Mammary epithelial cell (primary cell): ENCODE results near the gene WDFY1.

Experiments
- EZH2 ChIP-seq: IDR thresholded peaks from 2 replicates; pipeline ENCODE4 v1.6.1; 2012; ENCODE audit warnings: low read length, inconsistent platforms, borderline replicate concordance
- TF ChIP-seq, protein P1 (sequence below), 2 donors: IDR thresholded peaks in 1 of 2; conservative IDR thresholded peaks in 1 of 2; 2 replicates each; pipeline ENCODE4 v1.5.1; 2011 to 2012; ENCODE audit warnings: inconsistent platforms in 2 of 2, low read length in 2 of 2, mild to moderate bottlenecking in 2 of 2, control low read depth in 1 of 2, low read depth in 1 of 2; ENCODE audit not compliant: insufficient read depth in 1 of 2; ENCODE audit errors: extremely low read depth in 1 of 2

DNA sequence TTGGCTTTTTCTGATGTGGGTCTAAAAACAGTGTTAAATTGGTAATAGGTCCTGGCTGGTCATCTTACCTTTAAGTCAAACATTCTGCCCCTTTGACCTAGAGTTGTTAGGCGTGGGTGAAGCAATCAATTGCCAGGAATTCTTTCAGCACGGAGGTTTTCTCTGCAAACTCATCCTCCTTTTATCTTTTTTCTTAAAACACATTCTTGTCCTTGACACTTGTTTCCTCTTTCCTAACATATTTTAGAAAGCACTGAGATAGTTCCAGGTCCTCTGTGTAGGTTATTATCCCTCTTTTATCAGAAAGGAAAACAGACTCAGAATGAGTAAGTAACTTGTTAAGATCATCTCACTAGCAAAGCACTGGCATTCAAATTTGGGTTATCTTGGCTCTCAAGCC lies 89.1 kb downstream of the WDFY1 start:
- TF ChIP-seq EZH2: no peak
- TF ChIP-seq, protein P1, sequence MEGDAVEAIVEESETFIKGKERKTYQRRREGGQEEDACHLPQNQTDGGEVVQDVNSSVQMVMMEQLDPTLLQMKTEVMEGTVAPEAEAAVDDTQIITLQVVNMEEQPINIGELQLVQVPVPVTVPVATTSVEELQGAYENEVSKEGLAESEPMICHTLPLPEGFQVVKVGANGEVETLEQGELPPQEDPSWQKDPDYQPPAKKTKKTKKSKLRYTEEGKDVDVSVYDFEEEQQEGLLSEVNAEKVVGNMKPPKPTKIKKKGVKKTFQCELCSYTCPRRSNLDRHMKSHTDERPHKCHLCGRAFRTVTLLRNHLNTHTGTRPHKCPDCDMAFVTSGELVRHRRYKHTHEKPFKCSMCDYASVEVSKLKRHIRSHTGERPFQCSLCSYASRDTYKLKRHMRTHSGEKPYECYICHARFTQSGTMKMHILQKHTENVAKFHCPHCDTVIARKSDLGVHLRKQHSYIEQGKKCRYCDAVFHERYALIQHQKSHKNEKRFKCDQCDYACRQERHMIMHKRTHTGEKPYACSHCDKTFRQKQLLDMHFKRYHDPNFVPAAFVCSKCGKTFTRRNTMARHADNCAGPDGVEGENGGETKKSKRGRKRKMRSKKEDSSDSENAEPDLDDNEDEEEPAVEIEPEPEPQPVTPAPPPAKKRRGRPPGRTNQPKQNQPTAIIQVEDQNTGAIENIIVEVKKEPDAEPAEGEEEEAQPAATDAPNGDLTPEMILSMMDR (conservative IDR thresholded peaks at IDR 0.05 in 1 of 2, IDR thresholded peaks at IDR 0.05 in 1 of 2; ENCODE audit: extremely low read depth in 1 of 2, insufficient read depth in 1 of 2, low read depth in 1 of 2, low read length in 2 of 2): no peak
